Brain microvascular endothelial cell (primary cell): ENCODE data around the gene GNAS-AS1.

Experiments used
- DNase-seq: peaks from one replicate; pipeline ENCODE4 v3.0.0-alpha.2; 2020
- H3K27ac ChIP-seq: fragments of 250-450 bp; sonication (Bioruptor Pico); 2 replicates; pipeline ENCODE4 v1.5.1; 2020; ENCODE audit warnings: mild to moderate bottlenecking, moderate library complexity
- H3K27me3 ChIP-seq: fragments of 250-450 bp; sonication (Bioruptor Pico); replicated peaks from 2 replicates; pipeline ENCODE4 v1.5.1; 2020; ENCODE audit warnings: mild to moderate bottlenecking
- H3K36me3 ChIP-seq: fragments of 250-450 bp; sonication (Bioruptor Pico); replicated peaks from 2 replicates; pipeline ENCODE4 v1.5.1; 2020; ENCODE audit warnings: mild to moderate bottlenecking
- H3K4me3 ChIP-seq: 2 replicates; pipeline ENCODE4 v1.5.1; 2011; ENCODE audit warnings: low read depth, mild to moderate bottlenecking, control low read depth, low read length, moderate library complexity
- in situ Hi-C: cut with HindIII; loops from 2 replicates; pipeline ENCODE4 v1.10.0; 2017; ENCODE audit warnings: low sequenced_read_pairs, low pct_ligation_motif_present
- TF ChIP-seq, protein P1 (sequence below): IDR thresholded peaks from 2 replicates; pipeline ENCODE4 v1.5.1; 2011; ENCODE audit warnings: low read depth, mild to moderate bottlenecking, moderate library complexity, low read length, control low read depth, inconsistent platforms; ENCODE audit errors: missing control alignments

GNAS-AS1 gene

GRCh38 chr20:58889334-58889760 is 38.6 kb upstream of the GNAS-AS1 start:
- peak overlapping the region; percentile 50 for H3K4me3 ChIP-seq
- TF ChIP-seq, protein P1, sequence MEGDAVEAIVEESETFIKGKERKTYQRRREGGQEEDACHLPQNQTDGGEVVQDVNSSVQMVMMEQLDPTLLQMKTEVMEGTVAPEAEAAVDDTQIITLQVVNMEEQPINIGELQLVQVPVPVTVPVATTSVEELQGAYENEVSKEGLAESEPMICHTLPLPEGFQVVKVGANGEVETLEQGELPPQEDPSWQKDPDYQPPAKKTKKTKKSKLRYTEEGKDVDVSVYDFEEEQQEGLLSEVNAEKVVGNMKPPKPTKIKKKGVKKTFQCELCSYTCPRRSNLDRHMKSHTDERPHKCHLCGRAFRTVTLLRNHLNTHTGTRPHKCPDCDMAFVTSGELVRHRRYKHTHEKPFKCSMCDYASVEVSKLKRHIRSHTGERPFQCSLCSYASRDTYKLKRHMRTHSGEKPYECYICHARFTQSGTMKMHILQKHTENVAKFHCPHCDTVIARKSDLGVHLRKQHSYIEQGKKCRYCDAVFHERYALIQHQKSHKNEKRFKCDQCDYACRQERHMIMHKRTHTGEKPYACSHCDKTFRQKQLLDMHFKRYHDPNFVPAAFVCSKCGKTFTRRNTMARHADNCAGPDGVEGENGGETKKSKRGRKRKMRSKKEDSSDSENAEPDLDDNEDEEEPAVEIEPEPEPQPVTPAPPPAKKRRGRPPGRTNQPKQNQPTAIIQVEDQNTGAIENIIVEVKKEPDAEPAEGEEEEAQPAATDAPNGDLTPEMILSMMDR = no peak

DNA sequence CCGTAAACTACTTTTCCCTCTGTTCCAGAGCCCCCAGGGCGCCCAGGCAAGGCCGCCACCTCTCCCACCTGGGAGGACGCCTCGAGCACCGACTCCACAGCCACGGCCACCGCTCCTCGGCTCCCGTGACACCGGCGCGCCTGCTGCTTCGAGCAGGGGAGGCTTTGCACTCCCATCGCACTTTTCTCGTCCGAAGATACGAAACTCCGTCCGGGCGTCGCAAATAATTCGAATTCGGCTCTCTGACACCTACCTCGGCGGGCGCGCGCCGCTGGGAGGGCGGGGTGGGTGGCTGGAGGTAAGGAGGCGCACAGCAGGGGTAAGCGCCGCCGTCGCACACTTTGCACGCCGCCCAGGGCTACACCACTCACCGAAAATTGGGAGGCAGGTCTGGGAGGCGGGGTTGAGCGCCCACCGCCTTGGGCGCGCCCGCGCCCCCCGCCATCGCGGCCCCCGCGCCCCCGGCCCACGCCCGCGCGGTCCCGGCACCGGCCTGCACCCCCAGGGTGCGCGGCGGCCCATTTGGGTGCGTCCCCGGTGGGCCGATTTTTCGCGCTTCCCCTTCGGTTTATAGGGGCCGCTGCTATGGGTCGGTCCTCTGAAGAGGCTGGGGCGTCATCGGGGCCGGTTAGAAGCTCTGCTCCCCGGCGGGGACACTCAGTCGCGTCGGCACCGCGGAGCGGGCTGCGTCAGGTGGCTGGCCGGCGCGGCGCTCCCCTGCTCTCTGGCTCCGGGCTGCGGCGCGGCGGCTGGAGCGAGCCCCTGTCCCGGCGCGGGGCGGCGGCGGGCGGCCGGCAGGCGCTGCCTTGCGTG is 38.0 kb upstream of the GNAS-AS1 start:
- peak overlapping the region; percentile 75 for H3K4me3 ChIP-seq
- in situ Hi-C loops = no loop called here
- DNase-seq = peak; percentile 53
- TF ChIP-seq, protein P1 = no peak
- H3K36me3 ChIP-seq = no peaks in the 10 kb centered on the region
- H3K27ac ChIP-seq = no peak overlapping the region
- H3K27me3 ChIP-seq = no peaks in the 10 kb centered on the region

More at GRCh38 chr20:58889334-58889760, 38.6 kb upstream of the GNAS-AS1 start:
- in situ Hi-C loops = no loop called here
- no peaks in the 10 kb centered on the region for H3K27me3 ChIP-seq
- no peak overlapping the region for H3K27ac ChIP-seq
- no peak for DNase-seq
- no peaks in the 10 kb centered on the region for H3K36me3 ChIP-seq

DNA sequence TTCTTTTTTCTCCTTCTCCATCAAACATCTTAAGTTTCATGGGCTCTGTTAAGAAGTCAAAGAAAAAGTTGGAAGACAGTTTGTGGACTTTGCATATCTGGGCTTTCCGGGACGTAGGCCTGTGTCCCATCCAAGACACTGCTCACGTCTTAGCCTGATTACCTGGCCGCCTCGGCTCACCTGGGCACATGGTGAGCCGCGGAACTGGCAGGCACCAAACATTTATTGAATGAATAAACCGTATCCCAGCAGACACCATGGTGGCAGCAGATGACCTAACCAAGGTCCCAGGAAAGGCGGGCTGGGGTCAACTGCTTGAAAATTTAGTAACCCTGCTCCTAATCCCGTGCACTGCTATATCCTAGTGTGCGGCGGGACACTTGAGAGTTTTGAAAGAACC is 37.4 kb upstream of the GNAS-AS1 start:
- no peaks in the 10 kb centered on the region for H3K27me3 ChIP-seq
- in situ Hi-C loops = no loop called here
- no peak overlapping the region for H3K27ac ChIP-seq
- DNase-seq = no peak
- H3K4me3 ChIP-seq = peak overlapping the region; percentile 75
- no peaks in the 10 kb centered on the region for H3K36me3 ChIP-seq
- TF ChIP-seq, protein P1 = no peak

GRCh38 chr20:58886546-58886945 is 35.8 kb upstream of the GNAS-AS1 start:
- no peaks in the 10 kb centered on the region for H3K36me3 ChIP-seq
- DNase-seq = no peak
- no peak overlapping the region for H3K27ac ChIP-seq
- H3K27me3 ChIP-seq = no peaks in the 10 kb centered on the region
- TF ChIP-seq, protein P1 = no peak
- no peak overlapping the region for H3K4me3 ChIP-seq
- in situ Hi-C loops = no loop called here

DNA sequence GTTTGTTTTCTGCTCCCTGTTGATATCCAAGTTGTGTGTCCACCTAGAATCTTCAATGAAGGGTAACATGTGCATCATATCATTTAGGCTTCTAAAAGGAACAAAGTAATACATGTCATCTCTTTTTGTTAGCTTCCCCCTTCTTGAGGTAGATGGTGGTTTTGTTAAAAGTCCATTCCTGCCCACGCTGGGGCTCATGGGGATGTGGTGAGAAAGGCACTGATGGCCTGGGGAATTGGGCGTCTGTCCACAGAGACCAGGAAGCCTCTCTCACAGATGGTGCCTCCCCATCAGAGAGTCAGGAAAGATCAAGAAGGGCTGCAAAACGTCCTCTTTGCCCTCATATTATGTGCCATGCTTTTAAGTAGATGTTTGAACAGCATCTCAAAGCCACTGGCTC is 34.3 kb upstream of the GNAS-AS1 start:
- H3K4me3 ChIP-seq = no peak overlapping the region
- TF ChIP-seq, protein P1 = no peak
- H3K36me3 ChIP-seq = no peaks in the 10 kb centered on the region
- no peak for DNase-seq
- H3K27ac ChIP-seq = no peak overlapping the region
- in situ Hi-C loops = no loop called here
- no peaks in the 10 kb centered on the region for H3K27me3 ChIP-seq
